Caco-2 (cell line): ENCODE measurements around the gene WDR86. TPM values are rescaled to one million over a fixed set of nuclear protein-coding genes. Genes with fewer than 3 reads are reported as not detected.

Source experiments
- BruUV-seq: library from RNA; stranded (reverse); fragments of 400-500 nt; replicated peaks from 2 replicates; lab custom pipeline; 2021; lab: Mats Ljungman, UMichigan
- CTCF ChIA-PET: fragments of 300-600 bp; sonication (Branson Sonifier 250); formaldehyde crosslinking; loops from one replicate; lab custom pipeline; 2022; ENCODE audit warnings: antibody characterized with exemption; lab: Charles Lee
- POLR2A ChIA-PET: fragments of 300-600 bp; sonication (Branson Sonifier 250); formaldehyde crosslinking; loops from one replicate; lab custom pipeline; 2022; ENCODE audit warnings: antibody characterized with exemption; lab: Charles Lee
- DNase-seq, 2 experiments: peaks; one replicate each; pipeline versions ENCODE4 v3.0.0 to v3.0.0-alpha.2; 2020 to 2022
- H3K27me3 ChIP-seq: replicated peaks from 2 replicates; pipeline ENCODE4 v1.6.0; 2011; ENCODE audit warnings: low read length; ENCODE audit not compliant: control insufficient read depth, insufficient read depth
- H3K36me3 ChIP-seq: 2 replicates; pipeline ENCODE4 v1.5.1; 2011; ENCODE audit warnings: low read length; ENCODE audit not compliant: control insufficient read depth, insufficient read depth
- H3K4me1 ChIP-seq: fragments of 250-450 bp; sonication (Bioruptor Pico); 2 replicates; pipeline ENCODE4 v1.5.1; 2020; ENCODE audit warnings: mild to moderate bottlenecking
- H3K4me3 ChIP-seq: 2 replicates; pipeline ENCODE4 v1.5.1; 2011; ENCODE audit warnings: low read depth, mild to moderate bottlenecking, control low read depth, low read length
- H3K9me3 ChIP-seq: fragments of 250-450 bp; sonication (Bioruptor Pico); 2 replicates; pipeline ENCODE4 v1.5.1; 2020; ENCODE audit warnings: mild to moderate bottlenecking, moderate library complexity
- H3K27ac Mint-ChIP-seq: one replicate; pipeline ENCODE4 v1.8.0; 2022; ENCODE audit warnings: mixed read lengths; ENCODE audit not compliant: unreplicated experiment
- H3K27me3 Mint-ChIP-seq: one replicate; pipeline ENCODE4 v1.8.0; 2022; ENCODE audit warnings: mixed read lengths; ENCODE audit not compliant: insufficient read depth, unreplicated experiment
- H3K36me3 Mint-ChIP-seq: one replicate; pipeline ENCODE4 v1.8.0; 2022; ENCODE audit warnings: mild to moderate bottlenecking, mixed read lengths; ENCODE audit not compliant: insufficient read depth, unreplicated experiment
- H3K4me1 Mint-ChIP-seq: one replicate; pipeline ENCODE4 v1.8.0; 2022; ENCODE audit warnings: low read depth, mixed read lengths; ENCODE audit not compliant: unreplicated experiment
- H3K4me3 Mint-ChIP-seq: one replicate; pipeline ENCODE4 v1.8.0; 2022; ENCODE audit warnings: mild to moderate bottlenecking, moderate library complexity, mixed read lengths; ENCODE audit not compliant: unreplicated experiment
- H3K9me3 Mint-ChIP-seq: one replicate; pipeline ENCODE4 v1.8.0; 2022; ENCODE audit warnings: mixed read lengths; ENCODE audit not compliant: unreplicated experiment
- intact Hi-C: fragments of 100-400 bp; cut with micrococcal nuclease; formaldehyde crosslinking; loops from one replicate; pipeline ENCODE4 v1.10.0; 2022; ENCODE audit not compliant: unreplicated experiment
- total RNA-seq: library from RNA; stranded (reverse); gene quantifications from 2 replicates; pipeline ENCODE4 v1.2.3, GENCODE V29; 2022
- TF ChIP-seq, protein P1 (sequence below), 2 experiments: fragments of 200-600 bp in 1 of 2; IDR thresholded peaks; 1 replicate in 1 of 2; 2 replicates in 1 of 2; pipeline versions ENCODE4 v1.5.1 to v1.8.0; 2011 to 2022; ENCODE audit warnings: antibody characterized with exemption in 1 of 2, control low read depth in 1 of 2, inconsistent platforms in 1 of 2, low read depth in 1 of 2, low read length in 1 of 2, mild to moderate bottlenecking in 1 of 2, moderate library complexity in 1 of 2; ENCODE audit not compliant: insufficient read depth in 1 of 2, severe bottlenecking in 1 of 2, unreplicated experiment in 1 of 2

Gene WDR86
- total RNA-seq, 1 experiment from 2014 or later = 0.52 TPM

- H3K27ac Mint-ChIP-seq = no peak overlapping the region
- peaks cover 3% of the 10 kb centered on the region for H3K27me3 Mint-ChIP-seq
- no peaks in the 10 kb centered on the region for H3K9me3 Mint-ChIP-seq
- H3K36me3 Mint-ChIP-seq = no peaks in the 10 kb centered on the region
- intact Hi-C loops = no loop called here
- no peaks in the 10 kb centered on the region for H3K4me1 Mint-ChIP-seq
- DNase-seq = no peak
- Histone ChIP-seq H3K27me3 (no peaks in the 10 kb centered on the region), H3K36me3 (no peaks in the 10 kb centered on the region), H3K4me3 (peak overlapping the region; percentile 54), H3K4me1 (no peaks in the 10 kb centered on the region), H3K9me3 (no peaks in the 10 kb centered on the region)
- TF ChIP-seq, protein P1, sequence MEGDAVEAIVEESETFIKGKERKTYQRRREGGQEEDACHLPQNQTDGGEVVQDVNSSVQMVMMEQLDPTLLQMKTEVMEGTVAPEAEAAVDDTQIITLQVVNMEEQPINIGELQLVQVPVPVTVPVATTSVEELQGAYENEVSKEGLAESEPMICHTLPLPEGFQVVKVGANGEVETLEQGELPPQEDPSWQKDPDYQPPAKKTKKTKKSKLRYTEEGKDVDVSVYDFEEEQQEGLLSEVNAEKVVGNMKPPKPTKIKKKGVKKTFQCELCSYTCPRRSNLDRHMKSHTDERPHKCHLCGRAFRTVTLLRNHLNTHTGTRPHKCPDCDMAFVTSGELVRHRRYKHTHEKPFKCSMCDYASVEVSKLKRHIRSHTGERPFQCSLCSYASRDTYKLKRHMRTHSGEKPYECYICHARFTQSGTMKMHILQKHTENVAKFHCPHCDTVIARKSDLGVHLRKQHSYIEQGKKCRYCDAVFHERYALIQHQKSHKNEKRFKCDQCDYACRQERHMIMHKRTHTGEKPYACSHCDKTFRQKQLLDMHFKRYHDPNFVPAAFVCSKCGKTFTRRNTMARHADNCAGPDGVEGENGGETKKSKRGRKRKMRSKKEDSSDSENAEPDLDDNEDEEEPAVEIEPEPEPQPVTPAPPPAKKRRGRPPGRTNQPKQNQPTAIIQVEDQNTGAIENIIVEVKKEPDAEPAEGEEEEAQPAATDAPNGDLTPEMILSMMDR (IDR thresholded peaks at IDR 0.05; ENCODE audit: insufficient read depth in 1 of 2, low read depth in 1 of 2, low read length in 1 of 2, severe bottlenecking in 1 of 2, unreplicated experiment in 1 of 2) = no peak
- ChIA-PET CTCF (interaction anchor here (0.6 kb wide), 1 partner anchor 198 kb away, joined by 3 read pairs; no protein-coding TSS in a partner anchor), POLR2A (no interaction called here)
- no TSS peak for BruUV-seq
- peak overlapping the region; percentile 59 for H3K4me3 Mint-ChIP-seq
Observed at GRCh38 chr7:151408839-151409666, 785 bp downstream of the WDR86 start.

DNA sequence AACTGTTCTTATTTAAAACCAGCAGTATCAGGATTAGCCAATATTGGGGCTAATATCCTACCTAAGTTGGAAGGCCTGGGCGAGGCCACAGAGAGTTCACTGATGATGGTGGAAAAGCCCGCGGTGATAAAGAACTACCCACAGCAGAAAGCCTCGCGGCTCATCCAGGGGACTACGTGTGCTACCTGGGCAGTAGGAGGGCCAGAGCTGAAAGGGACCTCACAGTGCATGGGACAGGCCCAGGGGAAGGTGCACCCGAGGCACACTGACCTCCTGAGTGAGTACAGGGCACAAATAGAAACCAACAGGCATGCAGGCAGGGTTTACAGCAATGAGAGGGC lies 1.4 kb downstream of the WDR86 start:
- CTCF ChIA-PET = no interaction called here
- POLR2A ChIA-PET = no interaction called here
- peak overlapping the region; percentile 59 for H3K4me3 Mint-ChIP-seq
- no peaks in the 10 kb centered on the region for H3K36me3 Mint-ChIP-seq
- no peaks in the 10 kb centered on the region for H3K4me1 ChIP-seq
- no peaks in the 10 kb centered on the region for H3K9me3 Mint-ChIP-seq
- H3K27me3 Mint-ChIP-seq = peaks cover 3% of the 10 kb centered on the region
- TF ChIP-seq, protein P1 (IDR thresholded peaks at IDR 0.05; ENCODE audit: insufficient read depth in 1 of 2, low read depth in 1 of 2, low read length in 1 of 2, severe bottlenecking in 1 of 2, unreplicated experiment in 1 of 2) = no peak
- BruUV-seq = no TSS peak
- H3K4me1 Mint-ChIP-seq = no peaks in the 10 kb centered on the region
- H3K27ac Mint-ChIP-seq = no peak overlapping the region
- no peak overlapping the region for H3K4me3 ChIP-seq
- intact Hi-C loops = no loop called here
- DNase-seq = no peak
- H3K9me3 ChIP-seq = no peaks in the 10 kb centered on the region
- H3K27me3 ChIP-seq = no peaks in the 10 kb centered on the region
- H3K36me3 ChIP-seq = no peaks in the 10 kb centered on the region

- no peaks in the 10 kb centered on the region for H3K9me3 Mint-ChIP-seq
- no peak for DNase-seq
- Histone ChIP-seq H3K9me3 (no peaks in the 10 kb centered on the region), H3K4me3 (no peak overlapping the region), H3K27me3 (no peaks in the 10 kb centered on the region), H3K36me3 (no peaks in the 10 kb centered on the region), H3K4me1 (no peaks in the 10 kb centered on the region)
- POLR2A ChIA-PET = no interaction called here
- intact Hi-C loops = no loop called here
- BruUV-seq = no TSS peak
- H3K27ac Mint-ChIP-seq = no peak overlapping the region
- no peak overlapping the region for H3K4me3 Mint-ChIP-seq
- H3K36me3 Mint-ChIP-seq = no peaks in the 10 kb centered on the region
- CTCF ChIA-PET = no interaction called here
- TF ChIP-seq, protein P1 (IDR thresholded peaks at IDR 0.05; ENCODE audit: insufficient read depth in 1 of 2, low read depth in 1 of 2, low read length in 1 of 2, severe bottlenecking in 1 of 2, unreplicated experiment in 1 of 2) = no peak
- no peaks in the 10 kb centered on the region for H3K4me1 Mint-ChIP-seq
- H3K27me3 Mint-ChIP-seq = no peaks in the 10 kb centered on the region
Observed at GRCh38 chr7:151406886-151407583, 2.8 kb downstream of the WDR86 start.
